ENCODE measurements around the gene LNX1. TPM values are rescaled to one million over a fixed set of nuclear protein-coding genes. Genes with fewer than 3 reads are reported as not detected.

The LNX1 gene
- total RNA-seq, 1 experiment from 2014 or later, result 9.3 TPM

- peaks cover 6% of the 10 kb centered on the region for H3K4me1 Mint-ChIP-seq (ENCODE audit: low read depth, unreplicated experiment)
- Histone ChIP-seq H3K4me3 (ENCODE audit: low read depth, low read length) (no peak overlapping the region), H3K27me3 (replicated peaks; ENCODE audit: control insufficient read depth, insufficient read depth, low read length) (no peaks in the 10 kb centered on the region), H3K36me3 (ENCODE audit: control insufficient read depth, insufficient read depth, low read length) (no peaks in the 10 kb centered on the region), H3K9me3 (no peaks in the 10 kb centered on the region), H3K4me1 (peaks cover 14% of the 10 kb centered on the region)
- H3K4me3 Mint-ChIP-seq (ENCODE audit: unreplicated experiment), result no peak overlapping the region
- TF ChIP-seq, protein P1, sequence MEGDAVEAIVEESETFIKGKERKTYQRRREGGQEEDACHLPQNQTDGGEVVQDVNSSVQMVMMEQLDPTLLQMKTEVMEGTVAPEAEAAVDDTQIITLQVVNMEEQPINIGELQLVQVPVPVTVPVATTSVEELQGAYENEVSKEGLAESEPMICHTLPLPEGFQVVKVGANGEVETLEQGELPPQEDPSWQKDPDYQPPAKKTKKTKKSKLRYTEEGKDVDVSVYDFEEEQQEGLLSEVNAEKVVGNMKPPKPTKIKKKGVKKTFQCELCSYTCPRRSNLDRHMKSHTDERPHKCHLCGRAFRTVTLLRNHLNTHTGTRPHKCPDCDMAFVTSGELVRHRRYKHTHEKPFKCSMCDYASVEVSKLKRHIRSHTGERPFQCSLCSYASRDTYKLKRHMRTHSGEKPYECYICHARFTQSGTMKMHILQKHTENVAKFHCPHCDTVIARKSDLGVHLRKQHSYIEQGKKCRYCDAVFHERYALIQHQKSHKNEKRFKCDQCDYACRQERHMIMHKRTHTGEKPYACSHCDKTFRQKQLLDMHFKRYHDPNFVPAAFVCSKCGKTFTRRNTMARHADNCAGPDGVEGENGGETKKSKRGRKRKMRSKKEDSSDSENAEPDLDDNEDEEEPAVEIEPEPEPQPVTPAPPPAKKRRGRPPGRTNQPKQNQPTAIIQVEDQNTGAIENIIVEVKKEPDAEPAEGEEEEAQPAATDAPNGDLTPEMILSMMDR (IDR thresholded peaks at IDR 0.05; ENCODE audit: insufficient read depth in 1 of 2, low read depth in 1 of 2, low read length in 1 of 2, severe bottlenecking in 1 of 2, unreplicated experiment in 1 of 2), result no peak
- intact Hi-C loops (cut with micrococcal nuclease; ENCODE audit: unreplicated experiment), result no loop called here
- ChIA-PET POLR2A (no interaction called here), CTCF (no interaction called here)
- no peak for DNase-seq
- BruUV-seq (replicated peaks), result no TSS peak
- no peaks in the 10 kb centered on the region for H3K36me3 Mint-ChIP-seq (ENCODE audit: insufficient read depth, unreplicated experiment)
- H3K9me3 Mint-ChIP-seq (ENCODE audit: unreplicated experiment), result no peaks in the 10 kb centered on the region
- no peaks in the 10 kb centered on the region for H3K27me3 Mint-ChIP-seq (ENCODE audit: insufficient read depth, unreplicated experiment)
- H3K27ac Mint-ChIP-seq (ENCODE audit: unreplicated experiment), result no peak overlapping the region
These were observed 46.1 kb upstream of the LNX1 start for GRCh38 chr4:53637348-53637747.

DNA sequence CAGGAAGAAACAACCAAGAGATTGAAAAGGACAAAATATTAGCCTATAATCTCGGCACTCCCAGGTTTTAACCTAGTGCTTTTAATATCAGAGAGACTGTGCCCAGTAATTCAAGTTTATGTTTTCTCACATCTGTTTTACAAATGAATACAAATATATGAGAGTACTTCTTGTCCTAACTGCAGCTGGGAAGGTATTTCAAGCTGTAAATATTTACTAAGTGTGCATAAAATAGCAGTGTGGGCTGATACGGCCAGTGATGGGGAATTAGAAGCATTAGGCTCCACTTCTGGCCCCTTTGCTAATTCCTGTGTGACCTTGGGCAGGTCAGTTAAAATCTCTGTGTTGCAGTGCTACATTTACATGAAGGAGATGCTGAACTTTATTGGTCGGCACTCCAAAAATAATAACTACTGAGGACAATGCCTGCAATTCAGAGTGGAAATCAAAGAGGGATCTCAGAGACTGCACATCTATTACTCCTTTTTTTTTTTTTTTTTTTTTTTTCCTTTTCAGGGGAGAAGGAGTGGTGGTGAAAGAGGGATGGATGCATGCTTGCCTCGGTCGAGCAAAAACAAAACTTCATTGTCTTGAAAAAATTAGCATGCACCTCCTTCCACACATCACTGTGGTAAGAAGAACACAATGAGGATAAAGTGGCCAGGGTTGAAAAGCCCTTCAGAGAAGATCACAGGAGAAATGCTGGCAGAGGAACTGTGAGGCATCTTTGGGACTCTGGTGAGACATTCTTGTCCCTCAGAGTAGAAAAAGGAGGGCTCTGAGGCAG, 44.6 kb upstream of the LNX1 start:
- H3K27me3 Mint-ChIP-seq (ENCODE audit: insufficient read depth, unreplicated experiment), result no peaks in the 10 kb centered on the region
- H3K36me3 ChIP-seq (ENCODE audit: control insufficient read depth, insufficient read depth, low read length), result no peaks in the 10 kb centered on the region
- TF ChIP-seq, protein P1 (IDR thresholded peaks at IDR 0.05; ENCODE audit: insufficient read depth in 1 of 2, low read depth in 1 of 2, low read length in 1 of 2, severe bottlenecking in 1 of 2, unreplicated experiment in 1 of 2), result no peak

DNA sequence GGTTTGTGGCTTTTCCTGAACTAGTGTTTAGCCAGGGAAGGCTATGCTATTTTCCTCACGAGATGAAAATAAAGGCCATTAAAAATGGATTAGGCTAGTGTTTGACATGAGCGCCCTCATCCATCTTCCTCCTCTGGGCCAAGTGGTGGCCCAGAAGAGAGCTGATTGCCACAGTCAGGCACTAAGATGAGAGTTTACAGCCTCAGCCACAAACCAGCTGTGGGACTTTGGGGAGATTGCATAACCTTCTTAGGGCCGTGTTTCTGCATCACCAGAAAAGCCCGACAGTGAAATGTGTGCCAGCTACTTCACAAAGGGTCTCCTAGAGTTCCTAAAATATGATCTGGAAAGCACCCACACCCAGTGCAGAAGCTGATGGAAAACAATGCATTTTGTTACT, 42.3 kb upstream of the LNX1 start:
- Histone ChIP-seq H3K9me3 (no peaks in the 10 kb centered on the region), H3K36me3 (ENCODE audit: control insufficient read depth, insufficient read depth, low read length) (no peaks in the 10 kb centered on the region), H3K27me3 (replicated peaks; ENCODE audit: control insufficient read depth, insufficient read depth, low read length) (no peaks in the 10 kb centered on the region), H3K4me3 (ENCODE audit: low read depth, low read length) (no peak overlapping the region), H3K4me1 (no peaks in the 10 kb centered on the region)
- CTCF ChIA-PET, result no interaction called here
- POLR2A ChIA-PET, result no interaction called here
- TF ChIP-seq, protein P1 (IDR thresholded peaks at IDR 0.05; ENCODE audit: insufficient read depth in 1 of 2, low read depth in 1 of 2, low read length in 1 of 2, severe bottlenecking in 1 of 2, unreplicated experiment in 1 of 2), result no peak
- BruUV-seq (replicated peaks), result no TSS peak
- Mint-ChIP-seq H3K27me3 (ENCODE audit: insufficient read depth, unreplicated experiment) (no peaks in the 10 kb centered on the region), H3K4me3 (ENCODE audit: unreplicated experiment) (no peak overlapping the region), H3K27ac (ENCODE audit: unreplicated experiment) (no peak overlapping the region), H3K36me3 (ENCODE audit: insufficient read depth, unreplicated experiment) (no peaks in the 10 kb centered on the region), H3K9me3 (ENCODE audit: unreplicated experiment) (no peaks in the 10 kb centered on the region), H3K4me1 (ENCODE audit: low read depth, unreplicated experiment) (no peaks in the 10 kb centered on the region)
- intact Hi-C loops (cut with micrococcal nuclease; ENCODE audit: unreplicated experiment), result no loop called here
- DNase-seq, result no peak

More for the DNA sequence above, 44.6 kb upstream of the LNX1 start:
- Mint-ChIP-seq H3K4me1 (ENCODE audit: low read depth, unreplicated experiment) (peaks cover 6% of the 10 kb centered on the region), H3K27ac (ENCODE audit: unreplicated experiment) (no peak overlapping the region), H3K9me3 (ENCODE audit: unreplicated experiment) (no peaks in the 10 kb centered on the region), H3K4me3 (ENCODE audit: unreplicated experiment) (no peak overlapping the region), H3K36me3 (ENCODE audit: insufficient read depth, unreplicated experiment) (no peaks in the 10 kb centered on the region)
- Histone ChIP-seq H3K4me1 (peaks cover 7% of the 10 kb centered on the region; the same call in 1 of the 2 replicates), H3K27me3 (replicated peaks; ENCODE audit: control insufficient read depth, insufficient read depth, low read length) (no peaks in the 10 kb centered on the region), H3K4me3 (ENCODE audit: low read depth, low read length) (no peak overlapping the region), H3K9me3 (no peaks in the 10 kb centered on the region)
- intact Hi-C loops (cut with micrococcal nuclease; ENCODE audit: unreplicated experiment), result no loop called here
- DNase-seq, result no peak
- CTCF ChIA-PET, result no interaction called here
- BruUV-seq (replicated peaks), result no TSS peak
- POLR2A ChIA-PET, result no interaction called here
